Measurements from ENCODE around the gene CYP20A1.
A peak's percentile ranks its signal among the peaks of the same experiment; 100 is the strongest.
"Not testable (repeated sequence)": the region's sequence is repeated elsewhere in the genome, so short reads cannot be mapped to it uniquely, and the experiment has no call there.

The CYP20A1 gene

DNA sequence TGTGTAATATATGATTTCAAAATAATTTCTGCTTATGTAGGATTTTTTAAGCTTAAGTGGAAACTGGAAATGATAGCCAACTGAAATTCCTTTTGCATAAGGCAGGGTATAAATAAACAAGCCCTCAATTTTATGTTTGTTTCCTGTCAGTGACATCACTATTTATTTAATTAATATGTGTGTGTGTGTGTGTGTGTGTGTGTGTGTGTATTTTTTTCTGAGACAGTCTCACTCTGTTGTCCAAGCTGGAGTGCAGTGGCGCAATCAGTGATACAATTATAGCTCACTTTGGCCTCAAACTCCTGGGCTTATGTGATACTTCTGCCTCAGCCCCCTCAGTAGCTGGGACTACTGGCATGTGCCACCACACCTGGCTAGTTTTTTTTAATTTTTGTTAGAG, 29.3 kb upstream of the CYP20A1 start:
- no peak overlapping the region for H3K4me3 ChIP-seq (ENCODE audit: low read depth, low read length)
- in situ Hi-C loops (cut with HindIII; ENCODE audit: low sequenced_read_pairs): no loop called here

DNA sequence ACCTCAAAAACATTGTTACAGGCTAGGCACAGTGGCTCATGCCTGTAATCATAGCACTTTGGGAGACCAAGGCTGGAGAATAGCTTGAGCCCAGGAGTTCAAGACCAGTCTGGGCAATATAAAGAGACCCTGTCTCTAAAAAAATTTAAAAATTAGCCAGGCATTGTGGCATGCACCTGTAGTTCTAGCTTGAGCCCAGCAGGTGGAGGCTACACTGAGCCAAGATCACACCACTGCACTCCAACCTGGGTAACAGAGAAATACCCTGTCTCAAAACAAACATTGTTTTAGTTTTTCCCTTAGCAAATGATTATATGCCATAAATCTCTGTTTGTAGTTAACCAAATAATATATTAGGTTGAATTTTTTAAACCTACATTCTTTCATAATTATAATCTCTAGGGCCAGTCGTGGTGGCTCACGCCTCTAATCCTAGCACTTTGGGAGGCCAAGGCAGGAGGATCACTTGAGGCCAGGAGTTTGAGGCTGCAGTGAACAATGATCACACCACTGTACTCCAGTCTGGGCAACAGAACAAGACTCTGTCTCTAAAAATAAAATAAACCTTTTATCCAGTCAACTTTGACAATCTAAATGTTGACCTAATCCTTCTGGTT, 13.3 kb upstream of the CYP20A1 start:
- no peak overlapping the region for H3K4me3 ChIP-seq (ENCODE audit: low read depth, low read length)
- no peak for DNase-seq (ENCODE audit: low read depth)
- TF ChIP-seq, protein P1, sequence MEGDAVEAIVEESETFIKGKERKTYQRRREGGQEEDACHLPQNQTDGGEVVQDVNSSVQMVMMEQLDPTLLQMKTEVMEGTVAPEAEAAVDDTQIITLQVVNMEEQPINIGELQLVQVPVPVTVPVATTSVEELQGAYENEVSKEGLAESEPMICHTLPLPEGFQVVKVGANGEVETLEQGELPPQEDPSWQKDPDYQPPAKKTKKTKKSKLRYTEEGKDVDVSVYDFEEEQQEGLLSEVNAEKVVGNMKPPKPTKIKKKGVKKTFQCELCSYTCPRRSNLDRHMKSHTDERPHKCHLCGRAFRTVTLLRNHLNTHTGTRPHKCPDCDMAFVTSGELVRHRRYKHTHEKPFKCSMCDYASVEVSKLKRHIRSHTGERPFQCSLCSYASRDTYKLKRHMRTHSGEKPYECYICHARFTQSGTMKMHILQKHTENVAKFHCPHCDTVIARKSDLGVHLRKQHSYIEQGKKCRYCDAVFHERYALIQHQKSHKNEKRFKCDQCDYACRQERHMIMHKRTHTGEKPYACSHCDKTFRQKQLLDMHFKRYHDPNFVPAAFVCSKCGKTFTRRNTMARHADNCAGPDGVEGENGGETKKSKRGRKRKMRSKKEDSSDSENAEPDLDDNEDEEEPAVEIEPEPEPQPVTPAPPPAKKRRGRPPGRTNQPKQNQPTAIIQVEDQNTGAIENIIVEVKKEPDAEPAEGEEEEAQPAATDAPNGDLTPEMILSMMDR (IDR thresholded peaks at IDR 0.05; ENCODE audit: low read depth, low read length, missing control alignments): peak; percentile 77
- in situ Hi-C loops (cut with HindIII; ENCODE audit: low sequenced_read_pairs): no loop called here

More for the DNA sequence above, 29.3 kb upstream of the CYP20A1 start:
- no peak for DNase-seq (ENCODE audit: low read depth)
- TF ChIP-seq, protein P1 (IDR thresholded peaks at IDR 0.05; ENCODE audit: low read depth, low read length, missing control alignments): no peak

DNA sequence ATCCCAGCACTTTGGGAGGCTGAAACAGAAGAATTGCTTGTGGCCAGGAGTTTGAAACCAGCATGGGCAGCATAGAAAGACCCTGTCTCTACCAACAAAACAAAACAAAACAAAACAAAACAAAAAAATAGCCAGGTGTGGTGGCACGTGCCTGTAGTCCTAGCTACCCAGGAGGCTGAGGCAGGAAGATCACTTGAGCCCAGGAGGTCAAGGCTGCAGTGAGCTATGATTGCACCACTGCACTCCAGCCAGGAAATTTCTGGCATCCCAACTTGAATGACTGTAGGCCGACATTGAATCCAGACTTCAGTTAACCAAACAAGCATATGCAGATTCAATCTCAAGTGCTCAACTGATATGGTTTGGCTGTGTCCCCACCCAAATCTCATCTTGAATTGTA, 9.1 kb upstream of the CYP20A1 start:
- H3K4me3 ChIP-seq (ENCODE audit: low read depth, low read length); DNase-seq (ENCODE audit: low read depth); in situ Hi-C loops (cut with HindIII; ENCODE audit: low sequenced_read_pairs): not testable (repeated sequence)

DNA sequence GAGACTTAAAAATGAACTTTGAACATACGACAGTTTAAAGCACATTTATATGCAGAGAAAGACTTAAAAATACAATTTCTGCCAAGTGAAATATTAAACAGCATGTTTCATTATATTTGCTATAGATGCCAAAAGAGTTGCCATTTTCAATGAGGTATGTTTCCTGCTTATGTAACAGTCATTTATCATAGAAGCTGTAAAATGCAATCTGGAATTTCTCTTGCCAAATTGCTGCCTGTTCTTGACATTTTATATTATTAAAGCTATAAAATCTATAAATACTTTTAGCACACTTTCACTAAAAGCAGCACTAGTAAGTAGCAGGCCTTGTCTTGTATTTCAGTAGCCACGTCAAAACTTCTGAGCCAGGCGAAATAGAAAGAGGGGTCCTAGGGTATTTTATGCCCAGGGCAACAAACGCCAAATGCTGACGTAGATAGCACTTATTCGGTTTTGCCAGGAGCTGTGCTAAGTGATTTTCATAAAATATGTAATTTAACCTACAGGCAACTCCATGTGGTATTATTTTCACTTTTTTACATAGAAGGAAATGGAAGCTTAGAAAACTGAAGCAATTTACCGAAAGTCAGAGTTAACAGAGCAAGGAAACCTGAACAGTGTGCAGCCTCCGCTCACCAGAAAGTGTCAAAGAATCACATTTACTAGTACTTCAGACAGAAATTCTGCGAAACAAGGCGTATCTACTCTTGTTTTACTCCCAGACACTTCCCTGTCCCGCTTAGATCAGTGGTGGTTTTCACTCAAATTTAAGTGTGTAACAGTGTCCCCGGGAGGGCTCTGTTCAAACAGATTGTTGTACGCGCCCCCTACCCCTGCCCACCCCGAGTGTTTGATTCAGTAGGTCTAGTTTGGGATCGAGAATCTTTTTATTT, 1.2 kb upstream of the CYP20A1 start:
- TF ChIP-seq, protein P1 (IDR thresholded peaks at IDR 0.05; ENCODE audit: low read depth, low read length, missing control alignments): no peak
- in situ Hi-C loops (cut with HindIII; ENCODE audit: low sequenced_read_pairs): no loop called here
- DNase-seq (ENCODE audit: low read depth): no peak
- H3K4me3 ChIP-seq (ENCODE audit: low read depth, low read length): peak overlapping the region; percentile 73

DNA sequence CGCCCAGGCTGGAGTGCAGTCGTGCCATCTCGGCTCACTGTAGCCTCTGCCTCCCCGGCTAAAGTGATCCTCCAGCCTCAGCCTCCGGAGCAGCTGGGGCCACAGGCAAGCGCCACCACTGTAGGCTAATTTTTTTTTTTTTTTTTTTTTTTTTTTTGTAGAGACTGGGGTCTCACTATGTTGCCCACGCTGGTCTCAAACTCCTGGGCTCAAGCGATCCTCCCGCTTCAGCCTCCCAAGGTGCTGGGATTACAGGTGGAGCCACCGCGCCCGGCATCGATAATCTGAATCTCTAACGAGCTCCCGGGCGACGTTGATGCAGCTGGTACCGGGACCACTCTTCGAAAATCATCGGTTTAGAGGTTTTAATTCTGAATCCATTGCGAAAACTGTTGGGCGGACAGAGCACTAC, 520 bp upstream of the CYP20A1 start:
- TF ChIP-seq, protein P1 (IDR thresholded peaks at IDR 0.05; ENCODE audit: low read depth, low read length, missing control alignments): no peak
- DNase-seq (ENCODE audit: low read depth): no peak
- in situ Hi-C loops (cut with HindIII; ENCODE audit: low sequenced_read_pairs): no loop called here
- peak overlapping the region; percentile 73 for H3K4me3 ChIP-seq (ENCODE audit: low read depth, low read length)

DNA sequence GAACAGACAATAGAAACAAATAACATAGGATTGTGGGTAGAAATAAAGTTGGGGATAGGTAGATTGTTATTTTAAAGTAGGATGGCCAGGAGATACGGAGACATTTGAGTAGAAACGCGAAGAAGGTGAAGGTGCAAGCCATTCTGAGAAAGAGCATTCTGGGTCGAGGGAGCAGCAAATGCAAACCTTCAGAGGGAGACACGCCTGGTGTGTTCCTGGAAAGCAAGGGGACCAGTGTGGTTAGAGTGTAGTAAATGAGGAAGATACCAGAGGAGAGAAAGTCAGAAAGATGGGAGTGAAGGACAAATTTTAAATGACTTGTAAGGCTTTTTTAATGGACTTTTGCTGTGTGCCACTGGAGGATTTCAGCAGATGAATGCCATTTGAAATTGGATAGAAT, 1.7 kb downstream of the CYP20A1 start:
- TF ChIP-seq, protein P1 (IDR thresholded peaks at IDR 0.05; ENCODE audit: low read depth, low read length, missing control alignments): no peak
- no peak for DNase-seq (ENCODE audit: low read depth)
- H3K4me3 ChIP-seq (ENCODE audit: low read depth, low read length): peak overlapping the region; percentile 73
- in situ Hi-C loops (cut with HindIII; ENCODE audit: low sequenced_read_pairs): no loop called here

DNA sequence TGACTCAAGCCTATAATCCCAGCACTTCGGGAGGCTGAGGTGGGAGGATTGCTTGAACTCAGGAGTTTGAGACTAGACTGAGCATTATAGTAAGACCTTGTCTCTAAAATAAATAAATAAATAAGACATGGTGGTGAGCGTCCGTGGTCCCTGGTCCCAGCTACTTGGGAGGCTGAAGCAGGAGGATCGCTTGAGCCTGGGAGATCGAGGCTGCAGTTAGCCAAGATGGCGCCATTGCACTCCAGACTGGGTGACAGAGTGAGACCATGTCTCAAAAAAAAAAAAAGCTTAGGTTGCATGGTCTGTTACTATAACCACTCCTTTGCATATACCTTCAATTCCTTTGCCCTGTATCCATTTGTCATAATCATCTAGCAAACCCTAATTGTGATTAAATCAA, 3.7 kb downstream of the CYP20A1 start:
- no peak for DNase-seq (ENCODE audit: low read depth)
- in situ Hi-C loops (cut with HindIII; ENCODE audit: low sequenced_read_pairs): no loop called here
- no peak overlapping the region for H3K4me3 ChIP-seq (ENCODE audit: low read depth, low read length)
- TF ChIP-seq, protein P1 (IDR thresholded peaks at IDR 0.05; ENCODE audit: low read depth, low read length, missing control alignments): no peak
